Head of caudate nucleus (tissue), 42 donors: ENCODE results near the gene TAS1R3.

Experiments
- DNase-seq, 42 donors: peaks; one replicate each; pipeline versions ENCODE4 v3.0.0 to v3.0.0-alpha.2; 2020 to 2021; ENCODE audit warnings: mixed read lengths in 7 of 42
- intact Hi-C: fragments of 100-400 bp; cut with DNase I; formaldehyde crosslinking; loops from one replicate; pipeline ENCODE4 v1.15.0; 2022

TAS1R3 gene

GRCh38 chr1:1373815-1374588 is 42.9 kb downstream of the TAS1R3 start:
- no peak for DNase-seq
- intact Hi-C loops = no loop called here

GRCh38 chr1:1374589-1374928 is 43.5 kb downstream of the TAS1R3 start:
- no peak for DNase-seq
- intact Hi-C loops = no loop called here

- DNase-seq = peak; percentile 96 to 100 (median 99)
- intact Hi-C loops = no loop called here
Observed at GRCh38 chr1:1374929-1375662, 44.0 kb downstream of the TAS1R3 start, which contains the start of gene AURKAIP1. Gene AURKAIP1 (minus strand): TSS chr1:1375207. CDS start chr1:1374756, 451 bp downstream.

GRCh38 chr1:1376551-1377226 is 45.6 kb downstream of the TAS1R3 start:
- intact Hi-C loops = no loop called here

GRCh38 chr1:1377540-1378205 is 46.6 kb downstream of the TAS1R3 start:
- intact Hi-C loops = no loop called here
- no peak for DNase-seq

More at GRCh38 chr1:1376551-1377226, 45.6 kb downstream of the TAS1R3 start:
- no peak for DNase-seq

GRCh38 chr1:1380860-1381259 is 49.8 kb downstream of the TAS1R3 start:
- intact Hi-C loops = no loop called here
- no peak for DNase-seq

- no peak for DNase-seq
- intact Hi-C loops = no loop called here
Observed at GRCh38 chr1:1381294-1381693, 50.2 kb downstream of the TAS1R3 start.
